Central memory CD8-positive, alpha-beta T cell (primary cell): ENCODE results near the gene MMP11.

ENCODE experiments used
- ATAC-seq: fragments of 150-1000 bp; cut with Tn5 transposase; replicated peaks from 2 replicates; pipeline ENCODE4 v1.10.0; 2022; ENCODE audit warnings: mild to moderate bottlenecking, moderate FRiP score, moderate number of reproducible peaks; ENCODE audit not compliant: poor library complexity, severe bottlenecking; ENCODE audit errors: extremely low read depth
- DNase-seq, 2 donors: peaks; one replicate each; pipeline ENCODE4 v3.0.0; 2021; ENCODE audit warnings: low spot score in 2 of 2
- H3K27ac Mint-ChIP-seq: one replicate; pipeline ENCODE4 v1.8.0; 2022; ENCODE audit warnings: low read depth, mild to moderate bottlenecking, moderate library complexity, mixed read lengths
- H3K27me3 Mint-ChIP-seq: one replicate; pipeline ENCODE4 v1.8.0; 2022; ENCODE audit warnings: mixed read lengths
- H3K36me3 Mint-ChIP-seq: one replicate; pipeline ENCODE4 v1.8.0; 2022; ENCODE audit warnings: mild to moderate bottlenecking, moderate library complexity, mixed read lengths; ENCODE audit not compliant: insufficient read depth
- H3K4me1 Mint-ChIP-seq: one replicate; pipeline ENCODE4 v1.8.0; 2022; ENCODE audit warnings: mixed read lengths
- H3K4me3 Mint-ChIP-seq: one replicate; pipeline ENCODE4 v1.8.0; 2022; ENCODE audit warnings: mild to moderate bottlenecking, moderate library complexity, mixed read lengths
- H3K9me3 Mint-ChIP-seq: one replicate; pipeline ENCODE4 v1.8.0; 2022; ENCODE audit warnings: mixed read lengths

Gene MMP11

DNA sequence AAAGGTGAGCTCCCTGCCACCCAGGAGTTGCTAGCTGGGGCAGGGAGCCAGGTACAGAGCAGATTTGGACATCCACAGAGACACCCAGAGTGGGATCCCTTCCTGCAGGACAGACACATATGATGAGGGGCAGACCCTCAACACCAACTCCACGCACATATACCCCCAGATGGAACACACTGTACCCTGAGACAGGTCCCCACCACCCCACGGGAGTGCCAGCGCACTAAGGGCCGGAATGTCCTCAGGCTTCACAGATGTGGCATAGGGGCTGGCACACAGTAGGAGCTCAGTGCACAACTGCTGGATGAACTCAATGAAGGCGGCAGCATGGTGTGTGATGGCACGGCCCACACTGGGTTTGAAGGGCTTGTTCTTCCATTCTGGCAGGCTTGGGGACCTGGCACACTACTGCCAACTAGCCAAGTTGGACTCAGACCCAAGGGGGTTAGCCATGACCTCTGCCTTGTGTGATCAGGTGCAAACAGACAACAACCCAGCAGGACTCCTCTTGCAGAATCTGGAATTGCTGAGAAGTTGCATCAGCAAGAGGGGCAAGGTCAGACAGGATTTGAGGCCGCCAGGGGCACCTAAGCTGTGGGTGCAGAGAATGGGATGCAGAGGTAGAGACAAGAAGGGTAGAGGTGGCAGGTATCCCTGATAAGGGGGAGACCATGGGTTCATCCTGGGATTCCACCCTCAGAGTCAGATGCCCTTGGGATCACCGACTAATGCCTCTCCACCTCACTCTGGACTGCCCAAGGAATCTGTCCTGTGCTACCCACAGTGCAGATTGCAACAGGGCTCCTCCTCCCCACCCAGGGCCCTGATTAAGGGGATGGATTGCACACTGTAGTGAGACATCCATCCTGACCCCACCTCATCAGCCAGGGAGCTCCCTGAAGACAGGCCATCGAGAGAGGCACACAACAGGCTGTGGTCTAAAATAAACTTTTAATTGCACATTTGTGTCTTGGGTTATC is 7.5 kb upstream of the MMP11 start:
- H3K27ac Mint-ChIP-seq, result peak overlapping the region; percentile 16

DNA sequence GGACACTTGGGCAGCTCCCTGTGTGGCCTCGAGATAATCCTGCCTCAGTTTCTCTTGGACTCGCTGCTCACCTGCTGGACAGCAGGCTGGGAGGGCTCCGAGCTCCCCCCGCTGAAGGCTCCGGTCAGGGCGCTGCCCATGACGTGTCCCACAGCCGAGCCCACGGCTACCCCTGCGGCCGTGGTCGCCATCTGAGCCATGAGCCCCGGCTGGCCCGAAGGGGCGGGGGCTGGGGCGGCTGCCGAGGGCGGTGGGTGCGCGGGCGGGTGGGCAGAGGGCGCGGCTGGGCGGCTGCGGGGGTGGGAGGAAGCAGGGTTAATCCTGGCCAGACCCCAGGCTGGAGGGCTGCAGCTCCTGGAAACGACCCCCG is 5.4 kb upstream of the MMP11 start:
- no peaks in the 10 kb centered on the region for H3K9me3 Mint-ChIP-seq
- H3K4me3 Mint-ChIP-seq, result peak overlapping the region; percentile 81
- H3K27ac Mint-ChIP-seq, result no peak overlapping the region
- H3K4me1 Mint-ChIP-seq, result peaks cover 33% of the 10 kb centered on the region
- no peaks in the 10 kb centered on the region for H3K27me3 Mint-ChIP-seq
- ATAC-seq, result no peak
- H3K36me3 Mint-ChIP-seq, result peaks cover 10% of the 10 kb centered on the region
- no peak for DNase-seq

More for the DNA sequence above, 7.5 kb upstream of the MMP11 start:
- peak overlapping the region; percentile 55 for H3K4me3 Mint-ChIP-seq
- no peaks in the 10 kb centered on the region for H3K9me3 Mint-ChIP-seq
- peaks cover 28% of the 10 kb centered on the region for H3K4me1 Mint-ChIP-seq
- peaks cover 7% of the 10 kb centered on the region for H3K36me3 Mint-ChIP-seq
- ATAC-seq (no peak), DNase-seq (no peak)
- no peaks in the 10 kb centered on the region for H3K27me3 Mint-ChIP-seq

DNA sequence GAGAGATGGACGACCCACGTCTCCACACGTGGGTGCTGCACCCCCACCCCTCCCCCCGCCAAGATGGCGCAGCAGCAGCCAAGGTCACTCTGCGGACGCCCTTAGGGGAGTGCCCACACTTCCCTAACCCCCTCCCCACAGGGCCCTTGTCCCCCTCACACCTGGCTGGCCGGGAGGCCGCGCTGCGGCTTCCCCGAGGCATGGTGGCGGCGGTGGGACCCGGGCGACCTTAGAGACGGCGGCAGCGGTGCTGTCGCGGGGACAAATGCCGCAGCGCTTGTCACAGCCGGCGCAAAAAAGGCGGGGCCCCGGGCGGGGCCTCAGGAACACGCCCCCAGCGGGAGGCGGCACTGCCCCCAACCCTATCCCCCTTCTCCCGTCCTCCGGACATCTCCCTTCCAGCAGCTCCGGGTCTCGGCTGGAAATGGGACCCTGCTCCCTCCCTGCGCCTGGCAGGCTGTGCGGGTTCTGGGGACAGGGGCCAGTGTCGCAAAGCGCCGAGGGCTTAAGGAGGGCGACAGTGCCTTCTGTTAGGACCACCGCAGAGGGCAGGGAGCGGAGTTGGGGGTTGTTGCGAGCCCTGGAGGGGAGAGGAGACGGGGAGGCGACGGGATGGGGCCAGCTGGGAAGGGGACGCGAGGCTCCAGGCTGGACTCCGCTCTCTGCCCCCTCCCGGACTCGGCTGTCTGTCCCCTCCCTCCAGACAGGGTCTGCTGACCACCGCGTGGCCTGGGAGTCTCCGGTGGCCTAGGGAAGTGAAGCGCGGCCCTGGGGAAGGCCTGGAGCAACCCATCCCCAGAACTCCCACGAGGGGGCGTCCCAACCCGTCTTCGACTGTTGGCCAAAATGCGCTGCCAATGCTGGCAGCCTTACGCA is 4.7 kb upstream of the MMP11 start, which contains the start of gene CHCHD10:
Gene CHCHD10 (minus strand): TSS at position 300 of the 876 bp plus-strand sequence. CDS start 98 bp downstream, at position 202.
- H3K27me3 Mint-ChIP-seq, result no peaks in the 10 kb centered on the region
- H3K4me1 Mint-ChIP-seq, result peaks cover 29% of the 10 kb centered on the region
- peaks cover 9% of the 10 kb centered on the region for H3K36me3 Mint-ChIP-seq
- H3K4me3 Mint-ChIP-seq, result peak within 1 kb of the TSS; percentile 81
- no peak within 1 kb of the TSS for H3K27ac Mint-ChIP-seq
- no peaks in the 10 kb centered on the region for H3K9me3 Mint-ChIP-seq
- ATAC-seq (peak; percentile 67), DNase-seq (peak; percentile 56 to 65)

DNA sequence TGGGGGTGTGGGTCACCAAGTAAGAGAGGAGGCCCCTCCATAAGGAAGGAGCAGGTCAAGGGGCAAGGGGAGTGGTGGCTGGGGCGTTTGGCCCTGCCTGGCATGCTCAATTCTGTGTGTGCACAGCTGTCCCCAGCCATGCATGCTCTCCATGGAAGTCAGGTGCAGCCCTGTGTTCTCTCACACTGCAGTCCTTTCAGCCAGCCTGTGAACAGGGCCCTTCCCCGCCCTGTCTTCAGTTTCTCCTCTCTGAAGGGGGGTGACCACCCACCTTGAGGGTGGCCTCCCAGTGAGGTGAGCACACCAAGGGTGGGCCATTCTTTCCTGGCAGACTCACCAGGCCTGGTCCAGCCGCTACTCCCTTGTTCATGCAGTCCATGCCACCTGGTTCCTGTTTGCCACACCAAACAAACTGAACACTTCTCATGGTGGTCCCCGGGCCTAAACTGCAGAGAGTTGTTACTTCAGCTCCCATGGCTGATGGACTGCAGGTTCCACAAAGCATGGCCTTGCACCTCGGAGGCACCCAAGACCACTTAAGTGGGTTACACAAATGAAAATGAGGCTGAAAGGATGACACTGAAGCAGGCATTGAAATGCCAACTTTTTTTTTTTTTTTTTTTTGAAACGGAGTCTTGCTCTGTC is 3.2 kb upstream of the MMP11 start:
- no peak for DNase-seq
- peaks cover 19% of the 10 kb centered on the region for H3K4me1 Mint-ChIP-seq
- H3K27me3 Mint-ChIP-seq, result no peaks in the 10 kb centered on the region
- ATAC-seq, result no peak
- peak overlapping the region; percentile 81 for H3K4me3 Mint-ChIP-seq
- H3K9me3 Mint-ChIP-seq, result no peaks in the 10 kb centered on the region
- H3K27ac Mint-ChIP-seq, result no peak overlapping the region
- H3K36me3 Mint-ChIP-seq, result peaks cover 6% of the 10 kb centered on the region

DNA sequence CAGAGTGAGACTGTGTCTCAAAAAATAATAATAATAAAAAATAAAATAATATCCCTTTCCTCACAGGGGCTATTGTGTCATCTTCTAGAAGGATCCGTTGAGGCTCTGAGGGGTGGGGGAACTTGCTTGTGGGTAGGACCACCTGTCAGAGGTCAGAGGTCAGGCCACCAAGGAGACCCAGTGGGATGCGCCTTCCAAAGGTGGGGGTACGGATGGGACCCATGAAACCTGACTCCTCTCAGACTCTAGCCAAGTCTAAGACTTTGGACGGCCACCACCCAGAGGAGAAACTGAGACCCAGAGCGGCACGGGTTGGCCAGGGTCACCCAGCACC is 367 bp upstream of the MMP11 start:
- peaks cover 4% of the 10 kb centered on the region for H3K36me3 Mint-ChIP-seq
- peak overlapping the region; percentile 56 for H3K4me3 Mint-ChIP-seq
- H3K9me3 Mint-ChIP-seq, result no peaks in the 10 kb centered on the region
- H3K27ac Mint-ChIP-seq, result no peak overlapping the region
- DNase-seq (no peak), ATAC-seq (no peak)
- no peaks in the 10 kb centered on the region for H3K27me3 Mint-ChIP-seq
- H3K4me1 Mint-ChIP-seq, result peaks cover 9% of the 10 kb centered on the region

DNA sequence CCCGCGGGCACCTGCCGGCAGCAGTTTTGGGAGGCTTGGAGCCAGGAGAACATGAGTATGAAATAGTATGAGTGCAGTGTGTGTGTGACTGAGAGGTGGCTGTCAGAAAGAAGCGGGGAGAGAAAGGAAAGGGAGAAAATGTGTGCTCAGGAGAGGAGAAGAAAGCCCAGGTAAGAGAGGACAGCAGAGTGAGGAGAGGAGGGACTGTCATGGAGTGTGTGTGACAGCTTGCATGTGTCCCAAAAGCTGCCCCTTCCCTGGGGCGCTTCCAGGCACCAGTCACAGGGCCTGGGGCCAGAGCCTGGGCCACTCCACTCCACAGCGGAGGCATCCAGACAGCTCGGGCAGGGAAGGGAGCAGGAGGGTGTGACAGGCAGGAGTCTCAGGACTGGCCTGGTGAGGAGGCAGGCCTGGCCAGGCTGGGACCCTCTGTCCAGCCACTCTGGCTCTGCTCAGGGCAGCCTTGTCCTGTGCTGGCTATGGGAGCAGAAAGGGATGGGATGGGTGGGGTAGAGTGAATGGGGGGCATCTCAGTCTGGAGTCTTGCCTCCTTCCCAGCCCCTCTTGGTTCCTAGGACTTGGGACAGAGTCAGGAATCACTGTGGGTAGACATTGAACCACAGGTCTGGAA is 949 bp downstream of the MMP11 start:
- Mint-ChIP-seq H3K27me3 (no peaks in the 10 kb centered on the region), H3K4me3 (no peak overlapping the region), H3K9me3 (no peaks in the 10 kb centered on the region), H3K27ac (peak overlapping the region; percentile 5), H3K36me3 (peaks cover 4% of the 10 kb centered on the region), H3K4me1 (peaks cover 9% of the 10 kb centered on the region)
- DNase-seq, result no peak
- no peak for ATAC-seq

DNA sequence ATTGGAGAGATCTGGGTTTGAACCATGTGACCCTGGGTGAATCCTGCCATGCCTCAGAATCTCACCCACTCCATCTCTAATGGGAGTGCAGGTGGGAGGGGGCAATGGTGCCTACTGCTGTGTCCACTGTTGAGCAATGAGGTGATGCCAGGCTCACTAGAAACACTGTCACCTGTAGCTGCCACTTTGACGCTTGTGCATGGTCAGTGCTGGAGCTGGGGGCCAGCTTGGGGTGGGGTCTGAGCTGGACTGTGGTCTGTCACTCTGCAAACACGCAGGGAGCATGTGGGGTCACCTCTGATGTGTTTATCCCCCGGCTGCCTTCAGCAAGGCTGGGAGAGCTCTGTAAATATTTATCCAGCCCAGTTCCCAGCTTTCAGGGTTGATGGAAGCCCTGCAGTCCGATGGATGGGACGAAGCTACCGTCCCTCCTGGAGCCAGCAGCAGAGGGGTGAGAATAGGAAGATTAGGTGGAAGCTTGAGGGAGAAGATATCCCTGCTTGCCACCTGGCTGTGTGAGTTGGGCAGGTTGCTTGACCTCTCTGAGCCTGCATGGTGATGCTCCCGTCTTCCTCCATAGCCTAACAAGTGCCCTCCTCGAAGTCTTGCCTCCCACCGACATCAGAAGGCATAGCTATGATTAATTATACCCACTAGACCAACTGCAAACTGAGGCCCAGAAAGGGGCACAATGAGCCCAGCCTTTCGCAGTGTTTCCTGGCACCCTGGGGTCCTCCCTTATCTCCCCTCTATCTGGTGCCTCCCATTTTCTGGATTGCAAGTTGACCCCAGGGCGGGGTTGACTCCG is 1.7 kb downstream of the MMP11 start:
- DNase-seq, result no peak
- Mint-ChIP-seq H3K4me1 (peaks cover 9% of the 10 kb centered on the region), H3K27ac (no peak overlapping the region), H3K9me3 (no peaks in the 10 kb centered on the region), H3K36me3 (peaks cover 4% of the 10 kb centered on the region), H3K27me3 (no peaks in the 10 kb centered on the region), H3K4me3 (peak overlapping the region; percentile 56)
- no peak for ATAC-seq

DNA sequence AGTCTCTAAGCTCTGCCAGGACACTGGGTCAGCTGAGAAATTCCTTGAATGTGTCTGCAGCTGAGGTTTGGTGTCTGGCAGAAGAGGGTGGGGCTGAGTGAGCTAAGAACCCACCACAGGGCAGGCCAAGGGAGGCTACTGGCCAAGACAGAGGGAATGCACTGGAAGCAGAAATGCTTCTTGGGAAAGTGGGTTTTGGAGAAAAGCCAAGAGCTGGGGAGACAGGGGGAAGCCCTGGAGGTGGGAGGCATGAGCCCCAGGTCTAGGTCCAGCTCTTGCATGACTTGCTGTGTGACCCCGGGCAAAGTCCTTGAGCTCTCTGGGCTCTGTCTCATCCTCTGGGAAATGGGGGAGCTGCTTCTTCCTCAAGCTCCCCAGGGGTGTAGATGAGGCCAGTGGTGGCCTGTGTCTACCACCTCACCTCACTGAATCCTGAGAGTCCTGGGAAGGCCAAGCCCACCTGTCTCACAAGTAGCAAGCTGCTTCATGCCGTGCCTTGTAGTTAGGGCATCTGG is 2.3 kb downstream of the MMP11 start:
- ATAC-seq (no peak), DNase-seq (no peak)
- H3K36me3 Mint-ChIP-seq, result peaks cover 2% of the 10 kb centered on the region
- H3K27ac Mint-ChIP-seq, result no peak overlapping the region
- peaks cover 9% of the 10 kb centered on the region for H3K4me1 Mint-ChIP-seq
- H3K4me3 Mint-ChIP-seq, result peak overlapping the region; percentile 56
- no peaks in the 10 kb centered on the region for H3K27me3 Mint-ChIP-seq
- H3K9me3 Mint-ChIP-seq, result no peaks in the 10 kb centered on the region

DNA sequence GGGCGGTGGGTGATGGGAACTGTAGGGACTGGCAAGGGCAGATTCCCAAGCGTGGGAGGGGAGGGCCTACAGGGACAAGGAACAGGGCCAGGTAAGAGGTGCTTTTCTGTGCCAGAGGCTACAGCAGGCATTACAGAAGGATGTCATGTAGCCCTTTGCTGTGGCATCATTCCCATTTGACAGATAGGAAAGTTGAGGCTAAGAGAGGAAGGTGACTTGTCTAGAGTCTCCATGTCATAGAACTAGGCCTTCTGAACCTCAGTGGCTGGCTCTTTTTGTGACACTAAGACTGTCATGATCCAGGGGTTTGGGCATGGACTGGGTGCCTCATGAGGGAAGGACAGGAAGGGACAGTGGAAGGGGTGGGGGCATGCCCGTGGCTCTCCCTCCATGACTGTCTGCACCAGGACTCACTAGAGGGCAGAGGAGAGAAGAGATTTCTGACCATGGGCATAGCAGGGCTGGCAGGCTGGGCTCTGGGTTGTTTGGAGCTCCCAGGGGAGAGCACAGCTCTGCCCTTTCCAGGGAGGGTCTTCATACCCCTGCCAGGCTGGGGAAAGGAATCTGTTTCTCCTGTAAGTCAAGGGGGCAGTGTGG is 3.2 kb downstream of the MMP11 start:
- no peaks in the 10 kb centered on the region for H3K27me3 Mint-ChIP-seq
- no peaks in the 10 kb centered on the region for H3K9me3 Mint-ChIP-seq
- H3K4me1 Mint-ChIP-seq, result peaks cover 8% of the 10 kb centered on the region
- H3K4me3 Mint-ChIP-seq, result no peak overlapping the region
- ATAC-seq (no peak), DNase-seq (no peak)
- H3K27ac Mint-ChIP-seq, result no peak overlapping the region
- peaks cover 2% of the 10 kb centered on the region for H3K36me3 Mint-ChIP-seq

DNA sequence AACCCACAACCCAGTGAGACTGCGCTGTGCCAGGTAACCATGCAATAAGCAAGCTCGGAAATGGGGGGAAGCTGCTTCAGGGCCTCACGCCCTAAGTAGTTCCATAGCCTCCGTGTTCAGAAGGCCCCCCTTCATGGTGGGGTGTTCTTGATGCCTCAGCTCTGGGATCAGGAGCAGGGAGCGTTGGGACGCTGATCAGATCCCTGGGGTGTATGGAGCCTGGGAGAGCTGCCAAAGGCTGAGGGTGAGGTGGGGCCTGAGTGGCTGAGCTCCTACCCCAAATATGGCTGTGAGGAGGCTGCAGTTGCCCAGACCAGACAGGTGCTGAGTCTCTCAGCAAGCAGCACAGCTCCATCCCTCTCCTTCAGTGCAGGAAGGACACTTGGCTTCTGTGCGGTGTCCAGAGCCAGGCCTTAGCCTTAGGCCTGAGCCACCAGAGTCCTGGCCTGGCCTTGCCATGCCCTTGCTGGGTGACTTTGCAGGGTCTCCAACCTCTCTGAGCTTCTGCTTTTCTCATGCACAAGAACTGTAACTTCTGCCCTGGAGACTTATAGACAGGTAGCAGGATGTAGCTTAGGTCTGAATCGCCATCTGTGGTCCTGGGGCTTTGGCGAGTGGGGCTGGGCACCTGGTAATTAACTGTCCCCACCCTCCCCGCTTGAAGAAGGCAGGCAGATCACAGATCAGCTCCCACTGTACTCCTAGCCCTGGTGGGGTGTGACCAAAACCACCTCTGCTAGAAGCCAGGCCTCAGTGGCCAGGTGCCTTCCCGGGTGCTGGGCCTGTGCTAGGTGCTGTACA is 5.3 kb downstream of the MMP11 start:
- no peaks in the 10 kb centered on the region for H3K4me1 Mint-ChIP-seq
- no peaks in the 10 kb centered on the region for H3K9me3 Mint-ChIP-seq
- H3K27ac Mint-ChIP-seq, result no peak overlapping the region
- DNase-seq (no peak), ATAC-seq (no peak)
- H3K4me3 Mint-ChIP-seq, result no peak overlapping the region
- H3K27me3 Mint-ChIP-seq, result no peaks in the 10 kb centered on the region
- no peaks in the 10 kb centered on the region for H3K36me3 Mint-ChIP-seq

DNA sequence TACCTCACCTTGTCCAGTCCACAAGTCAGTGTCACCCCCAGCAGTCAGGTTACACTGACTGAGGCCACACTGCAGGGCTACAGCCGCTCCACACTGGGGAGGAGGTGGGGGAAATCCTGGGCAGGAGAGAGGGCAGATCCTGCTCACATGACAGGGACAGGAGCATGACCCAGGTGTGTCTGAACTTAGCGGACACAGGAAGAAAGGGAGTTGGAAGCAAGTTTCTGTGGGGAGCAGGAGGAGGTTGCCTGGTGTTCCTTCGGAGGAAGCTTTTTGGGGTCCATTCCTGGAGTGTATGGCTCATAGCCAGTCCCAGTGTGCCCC is 5.9 kb downstream of the MMP11 start:
- Mint-ChIP-seq H3K27ac (no peak overlapping the region), H3K4me3 (no peak overlapping the region), H3K36me3 (no peaks in the 10 kb centered on the region), H3K4me1 (no peaks in the 10 kb centered on the region), H3K9me3 (no peaks in the 10 kb centered on the region), H3K27me3 (no peaks in the 10 kb centered on the region)
- no peak for ATAC-seq
- no peak for DNase-seq
